Left lung (tissue), 10 donors: ENCODE results near the gene CACNB4. TPM values are rescaled to one million over a fixed set of nuclear protein-coding genes. Genes with fewer than 3 reads are reported as not detected.
A peak's percentile ranks its signal among the peaks of the same experiment; 100 is the strongest.
"Not testable (repeated sequence)": the region's sequence is repeated elsewhere in the genome, so short reads cannot be mapped to it uniquely, and the experiment has no call there.

Experiments
- ATAC-seq: fragments of 200-7000 bp; cut with Tn5 transposase; one replicate; pipeline ENCODE4 v1.9.1; 2020; ENCODE audit warnings: moderate library complexity
- DNase-seq, 4 donors: peaks; one replicate each; pipeline ENCODE4 v3.0.0-alpha.2; 2013 to 2020
- H3K27ac ChIP-seq, 2 donors: fragments of 200-600 bp; sonication (generic) in 1 of 2; one replicate each; pipeline versions ENCODE4 v1.5.0 to v1.8.0; 2020 to 2021
- H3K27me3 ChIP-seq, 2 donors: fragments of 200-600 bp; sonication (generic) in 1 of 2; one replicate each; pipeline versions ENCODE4 v1.5.0 to v1.8.0; 2020 to 2021
- H3K36me3 ChIP-seq, 2 donors: fragments of 200-600 bp; sonication (generic) in 1 of 2; one replicate each; pipeline versions ENCODE4 v1.5.0 to v1.8.0; 2020 to 2021
- H3K4me1 ChIP-seq, 2 donors: fragments of 200-600 bp; one replicate each; pipeline ENCODE4 v1.8.0; 2021
- H3K4me3 ChIP-seq, 2 donors: fragments of 200-600 bp; sonication (generic) in 1 of 2; one replicate each; pipeline versions ENCODE4 v1.5.0 to v1.8.0; 2020 to 2021; ENCODE audit warnings: mild to moderate bottlenecking in 1 of 2
- H3K9me3 ChIP-seq, 2 donors: fragments of 200-600 bp; sonication (generic) in 1 of 2; one replicate each; pipeline versions ENCODE4 v1.5.0 to v1.8.0; 2020 to 2021
- intact Hi-C, 2 donors: fragments of 100-400 bp; cut with DNase I; formaldehyde crosslinking; loops; one replicate each; pipeline versions ENCODE4 v1.11.2 to v1.14.2; 2022
- polyA plus RNA-seq, 6 donors: library from polyadenylated mRNA; unstranded; fragments of 120-200 nt; gene quantifications; one replicate each; pipeline ENCODE4 v1.2.1, GENCODE V29; 2013; ENCODE audit not compliant: insufficient read length in 6 of 6
- total RNA-seq, 2 donors: library from RNA; stranded (reverse); fragmentation: NEBNext Ultra II Directional; extraction: Animal tissue kit (Norgen Biotek cat#: 25700); gene quantifications; one replicate each; pipeline ENCODE4 v1.2.1, GENCODE V29; 2021
- TF ChIP-seq, protein P1 (sequence below), 2 donors: fragments of 200-600 bp; sonication (generic) in 1 of 2; IDR thresholded peaks; one replicate each; pipeline versions ENCODE4 v1.5.0 to v1.8.0; 2021; ENCODE audit warnings: antibody characterized with exemption in 2 of 2
- donor health status: DM: no; HTN: yes; CAD: no.
- donor health status: DM: no; HTN: no; CAD: no.

CACNB4 gene
- total and polyA plus RNA-seq, 8 donors: 5.9 to 11.2 (median 8.6) TPM

- no peaks in the 10 kb centered on the region for H3K36me3 ChIP-seq
- H3K27ac ChIP-seq: peak overlapping the region in 1 of 2 donors; percentile 7
- DNase-seq (peak in 1 of 4 donors; percentile 23), ATAC-seq (peak; percentile 47)
- H3K27me3 ChIP-seq: peaks cover 16 to 46% of the 10 kb centered on the region in 2 donors
- intact Hi-C loops: no loop called here
- peak overlapping the region; percentile 51 to 59 for H3K4me3 ChIP-seq
- H3K4me1 ChIP-seq: peaks cover 0 to 25% of the 10 kb centered on the region in 2 donors
- TF ChIP-seq, protein P1, sequence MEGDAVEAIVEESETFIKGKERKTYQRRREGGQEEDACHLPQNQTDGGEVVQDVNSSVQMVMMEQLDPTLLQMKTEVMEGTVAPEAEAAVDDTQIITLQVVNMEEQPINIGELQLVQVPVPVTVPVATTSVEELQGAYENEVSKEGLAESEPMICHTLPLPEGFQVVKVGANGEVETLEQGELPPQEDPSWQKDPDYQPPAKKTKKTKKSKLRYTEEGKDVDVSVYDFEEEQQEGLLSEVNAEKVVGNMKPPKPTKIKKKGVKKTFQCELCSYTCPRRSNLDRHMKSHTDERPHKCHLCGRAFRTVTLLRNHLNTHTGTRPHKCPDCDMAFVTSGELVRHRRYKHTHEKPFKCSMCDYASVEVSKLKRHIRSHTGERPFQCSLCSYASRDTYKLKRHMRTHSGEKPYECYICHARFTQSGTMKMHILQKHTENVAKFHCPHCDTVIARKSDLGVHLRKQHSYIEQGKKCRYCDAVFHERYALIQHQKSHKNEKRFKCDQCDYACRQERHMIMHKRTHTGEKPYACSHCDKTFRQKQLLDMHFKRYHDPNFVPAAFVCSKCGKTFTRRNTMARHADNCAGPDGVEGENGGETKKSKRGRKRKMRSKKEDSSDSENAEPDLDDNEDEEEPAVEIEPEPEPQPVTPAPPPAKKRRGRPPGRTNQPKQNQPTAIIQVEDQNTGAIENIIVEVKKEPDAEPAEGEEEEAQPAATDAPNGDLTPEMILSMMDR (IDR thresholded peaks at IDR 0.05): no peak
- H3K9me3 ChIP-seq: no peaks in the 10 kb centered on the region
These were observed 1.5 kb downstream of the CACNB4 start for GRCh38 chr2:152097290-152097800.

GRCh38 chr2:152095146-152095545 is 3.7 kb downstream of the CACNB4 start:
- Histone ChIP-seq H3K36me3 (no peaks in the 10 kb centered on the region), H3K4me3 (no peak overlapping the region), H3K27me3 (peaks cover 2 to 32% of the 10 kb centered on the region in 2 donors), H3K27ac (no peak overlapping the region), H3K4me1 (peaks cover 0 to 25% of the 10 kb centered on the region in 2 donors), H3K9me3 (no peaks in the 10 kb centered on the region)
- TF ChIP-seq, protein P1 (IDR thresholded peaks at IDR 0.05): no peak
- intact Hi-C loops: no loop called here
- DNase-seq (no peak), ATAC-seq (no peak)

DNA sequence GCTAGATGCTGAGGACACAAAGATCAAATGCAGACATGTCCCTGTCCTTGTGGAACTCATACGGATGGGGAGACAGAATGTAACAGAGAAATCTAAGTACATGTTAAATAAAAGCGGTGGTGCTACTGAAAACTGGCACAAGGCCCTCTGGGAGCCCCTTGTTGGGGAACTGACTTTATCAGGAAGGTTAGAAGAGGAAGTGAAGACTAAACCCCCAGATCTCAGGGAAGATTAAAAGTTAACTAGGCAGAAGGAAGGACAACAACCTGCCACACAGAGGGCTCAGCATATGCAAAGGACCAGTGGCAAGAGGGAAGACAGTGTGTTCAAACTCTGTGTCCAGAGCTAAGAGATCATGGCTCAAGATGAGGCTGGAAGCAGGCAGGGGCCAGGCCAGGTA is 4.8 kb downstream of the CACNB4 start:
- peaks cover 0 to 20% of the 10 kb centered on the region in 2 donors for H3K4me1 ChIP-seq
- intact Hi-C loops: no loop called here
- peaks cover 0 to 21% of the 10 kb centered on the region in 2 donors for H3K27me3 ChIP-seq
- TF ChIP-seq, protein P1 (IDR thresholded peaks at IDR 0.05): no peak
- H3K36me3 ChIP-seq: no peaks in the 10 kb centered on the region
- H3K27ac ChIP-seq: no peak overlapping the region
- H3K4me3 ChIP-seq: no peak overlapping the region
- no peaks in the 10 kb centered on the region for H3K9me3 ChIP-seq
- ATAC-seq: no peak
- no peak for DNase-seq

DNA sequence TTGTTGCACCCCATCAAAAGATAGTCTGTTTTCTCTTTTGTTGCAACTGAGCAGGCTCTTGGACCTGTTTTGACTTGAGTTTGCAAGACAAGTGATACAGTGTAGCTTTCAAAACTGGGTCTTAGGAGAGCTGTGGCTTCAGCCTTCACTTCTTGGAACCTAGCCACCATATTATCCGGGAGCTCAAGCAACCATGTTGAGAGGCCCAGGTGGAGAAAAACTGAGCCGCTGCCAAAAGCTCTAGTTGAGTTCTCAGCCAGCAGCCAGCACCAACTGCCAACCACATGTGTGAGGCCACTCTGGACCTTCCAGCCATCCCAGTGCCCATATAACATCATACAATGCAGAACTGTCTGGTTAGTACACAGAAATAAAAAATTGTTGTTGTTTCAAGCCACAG is 5.4 kb downstream of the CACNB4 start:
- H3K4me3 ChIP-seq: no peak overlapping the region
- intact Hi-C loops: no loop called here
- no peaks in the 10 kb centered on the region for H3K9me3 ChIP-seq
- peaks cover 0 to 16% of the 10 kb centered on the region in 2 donors for H3K27me3 ChIP-seq
- no peaks in the 10 kb centered on the region for H3K36me3 ChIP-seq
- no peak overlapping the region for H3K27ac ChIP-seq
- DNase-seq (no peak), ATAC-seq (no peak)
- TF ChIP-seq, protein P1 (IDR thresholded peaks at IDR 0.05): no peak
- peaks cover 0 to 21% of the 10 kb centered on the region in 2 donors for H3K4me1 ChIP-seq

DNA sequence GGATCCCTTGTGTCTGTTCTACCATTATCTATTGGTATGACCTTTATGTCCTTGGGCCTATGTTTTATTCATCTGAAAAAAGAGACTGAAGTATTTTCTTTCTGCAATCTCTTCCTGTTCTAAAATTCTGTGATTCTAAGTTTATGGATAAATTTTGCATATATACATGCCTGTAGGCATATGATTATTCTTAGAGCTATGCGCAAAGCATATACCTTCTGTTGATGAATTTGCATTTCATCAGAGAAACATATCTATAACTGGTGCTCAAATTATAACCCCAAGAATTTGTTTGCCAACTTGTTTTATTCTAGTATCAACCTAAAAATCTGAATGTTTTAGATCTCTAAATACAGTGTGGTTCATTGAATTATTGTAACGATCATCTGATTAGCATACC is 6.7 kb downstream of the CACNB4 start:
- H3K4me1 ChIP-seq: peaks cover 0 to 13% of the 10 kb centered on the region in 2 donors
- no peaks in the 10 kb centered on the region for H3K9me3 ChIP-seq
- ATAC-seq: no peak
- intact Hi-C loops: no loop called here
- peaks cover 0 to 2% of the 10 kb centered on the region in 2 donors for H3K27me3 ChIP-seq
- H3K4me3 ChIP-seq: no peak overlapping the region
- H3K36me3 ChIP-seq: no peaks in the 10 kb centered on the region
- TF ChIP-seq, protein P1 (IDR thresholded peaks at IDR 0.05): no peak
- H3K27ac ChIP-seq: no peak overlapping the region
- no peak for DNase-seq

DNA sequence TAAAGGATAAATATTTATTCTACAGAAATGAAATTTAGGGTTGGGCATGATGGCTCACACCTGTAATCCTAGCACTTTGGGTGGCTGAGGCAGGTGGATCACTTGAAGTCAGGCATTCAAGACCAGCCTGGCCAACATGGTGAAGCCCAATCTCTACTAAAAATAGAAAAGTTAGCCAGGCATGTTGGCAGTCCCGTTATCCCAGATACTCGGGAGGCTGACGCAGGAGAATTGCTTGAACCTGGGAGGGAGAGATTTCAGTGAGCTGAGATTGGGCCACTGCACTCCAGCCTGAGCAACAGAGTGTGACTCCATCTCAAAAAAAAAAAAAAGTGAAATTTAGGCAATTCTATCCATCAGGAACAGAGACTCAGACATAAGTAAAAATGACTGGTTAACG is 8.1 kb downstream of the CACNB4 start:
- H3K27me3 ChIP-seq, intact Hi-C loops: not testable (repeated sequence)

More for the DNA sequence above, 8.1 kb downstream of the CACNB4 start:
- H3K27ac ChIP-seq, DNase-seq, H3K36me3 ChIP-seq, ATAC-seq, H3K4me3 ChIP-seq, H3K9me3 ChIP-seq: not testable (repeated sequence)
- peaks cover 0 to 12% of the 10 kb centered on the region in 2 donors for H3K4me1 ChIP-seq
